Aorta (tissue), 5 donors: Measurements from ENCODE around the gene P4HA2. TPM values are rescaled to one million over a fixed set of nuclear protein-coding genes. Genes with fewer than 3 reads are reported as not detected.

Source experiments
- ATAC-seq: fragments of 200-7000 bp; cut with Tn5 transposase; one replicate; pipeline ENCODE4 v1.9.1; 2022; ENCODE audit warnings: moderate library complexity; ENCODE audit not compliant: low FRiP score
- DNase-seq, 2 donors: peaks; one replicate each; pipeline ENCODE4 v3.0.0-alpha.2; 2020
- H3K27ac ChIP-seq, 2 donors: one replicate each; pipeline ENCODE4 v1.5.1; 2013; ENCODE audit warnings: low read length in 2 of 2, mild to moderate bottlenecking in 2 of 2, moderate library complexity in 2 of 2, control low read depth in 1 of 2, inconsistent platforms in 1 of 2, low read depth in 1 of 2
- H3K27me3 ChIP-seq, 2 donors: one replicate each; pipeline ENCODE4 v1.6.1; 2013; ENCODE audit warnings: control low read depth in 1 of 2, low read length in 1 of 2, mild to moderate bottlenecking in 1 of 2, moderate library complexity in 1 of 2; ENCODE audit not compliant: insufficient read depth in 2 of 2, control insufficient read depth in 1 of 2
- H3K36me3 ChIP-seq, 2 donors: one replicate each; pipeline ENCODE4 v1.6.1; 2013; ENCODE audit warnings: control low read depth in 1 of 2, low read length in 1 of 2, mild to moderate bottlenecking in 1 of 2; ENCODE audit not compliant: insufficient read depth in 2 of 2, control insufficient read depth in 1 of 2
- H3K4me1 ChIP-seq, 2 donors: one replicate each; pipeline ENCODE4 v1.6.1; 2013; ENCODE audit warnings: low read length in 2 of 2, control low read depth in 1 of 2, mild to moderate bottlenecking in 1 of 2, moderate library complexity in 1 of 2; ENCODE audit not compliant: insufficient read depth in 2 of 2, control insufficient read depth in 1 of 2
- H3K4me3 ChIP-seq, 2 donors: one replicate each; pipeline ENCODE4 v1.5.1; 2013; ENCODE audit warnings: low read length in 2 of 2, control low read depth in 1 of 2, mild to moderate bottlenecking in 1 of 2
- H3K9me3 ChIP-seq: one replicate; pipeline ENCODE4 v1.6.1; 2013; ENCODE audit warnings: mild to moderate bottlenecking, low read length; ENCODE audit not compliant: control insufficient read depth
- WGBS, 2 donors: extraction: QIAGEN DNeasy Blood & Tissue Kit; methylation state at CpG; one replicate each; pipeline ENCODE4 v1.1.7; 2013; 5-methylcytosine and 5-hydroxymethylcytosine counted together
- intact Hi-C, 2 donors: fragments of 100-400 bp; cut with DNase I; formaldehyde crosslinking; loops; one replicate each; pipeline versions ENCODE4 v1.14.2 to v1.15.0; 2022
- polyA plus RNA-seq, 2 donors: library from polyadenylated mRNA; stranded (reverse); fragments of 200-250 nt; gene quantifications; one replicate each; pipeline ENCODE4 v1.2.3, GENCODE V29; 2013
- total RNA-seq, 2 donors: library from RNA; stranded (reverse); fragmentation: NEBNext Ultra II Directional; extraction: Animal tissue kit (Norgen Biotek cat#: 25700); gene quantifications; one replicate each; pipeline ENCODE4 v1.2.1, GENCODE V29; 2021
- donor health status: healthy with polysubstance abuse.
- donor health status: Bipolar disorder and iron deficiency.
- donor health status: DM: no; HTN: no; CAD: no.
- donor health status: DM: no; HTN: no; CAD: no.
- donor health status: DM: yes; HTN: yes; CAD: no.

P4HA2 gene
- total and polyA plus RNA-seq, 4 donors = 19.2 to 68.1 (median 34.6) TPM

- Histone ChIP-seq H3K27me3 (no peaks in the 10 kb centered on the region), H3K4me1 (no peaks in the 10 kb centered on the region), H3K9me3 (no peaks in the 10 kb centered on the region), H3K4me3 (no peak overlapping the region), H3K36me3 (no peaks in the 10 kb centered on the region), H3K27ac (peak overlapping the region in 1 of 2 donors; percentile 13)
- intact Hi-C loops = loop anchor here in 1 of 2 donors (10.0 kb wide), 1 partner anchor 234 kb away; the partner anchor contains the start of gene IRF1
- ATAC-seq = no peak
- 47 to 65% methylated on average over 6 of the region's 6 CpGs for WGBS, 2 donors
- peak; percentile 79 to 84 for DNase-seq
Measured at GRCh38 chr5:132260714-132261551, 33.3 kb upstream of the P4HA2 start.

GRCh38 chr5:132260051-132260450 lies 32.4 kb upstream of the P4HA2 start:
- intact Hi-C loops = loop anchor here in 1 of 2 donors (10.0 kb wide), 1 partner anchor 235 kb away; the partner anchor contains the start of gene IRF1
- Histone ChIP-seq H3K27ac (peak overlapping the region in 1 of 2 donors; percentile 70), H3K4me3 (no peak overlapping the region), H3K4me1 (no peaks in the 10 kb centered on the region), H3K9me3 (no peaks in the 10 kb centered on the region), H3K27me3 (no peaks in the 10 kb centered on the region), H3K36me3 (no peaks in the 10 kb centered on the region)
- WGBS, 2 donors = 41 to 54% methylated on average over 6 of the region's 6 CpGs
- ATAC-seq (peak; percentile 0), DNase-seq (peak in 1 of 2 donors; percentile 70)

GRCh38 chr5:132259069-132259851 lies 31.6 kb upstream of the P4HA2 start:
- Histone ChIP-seq H3K4me3 (no peak overlapping the region), H3K9me3 (no peaks in the 10 kb centered on the region), H3K4me1 (peaks cover 0 to 2% of the 10 kb centered on the region in 2 donors), H3K36me3 (no peaks in the 10 kb centered on the region), H3K27me3 (no peaks in the 10 kb centered on the region), H3K27ac (peak overlapping the region; percentile 10 to 70)
- WGBS, 2 donors = 53 to 59% methylated on average over 24 of the region's 24 CpGs
- intact Hi-C loops = loop anchor here in 1 of 2 donors (10.0 kb wide), 1 partner anchor 236 kb away; the partner anchor contains the start of gene IRF1
- ATAC-seq (peak; percentile 64), DNase-seq (peak; percentile 86 to 93)

GRCh38 chr5:132258102-132259068 lies 30.7 kb upstream of the P4HA2 start:
- Histone ChIP-seq H3K4me3 (peak overlapping the region; percentile 41 to 58), H3K36me3 (no peaks in the 10 kb centered on the region), H3K9me3 (no peaks in the 10 kb centered on the region), H3K27me3 (no peaks in the 10 kb centered on the region), H3K27ac (peak overlapping the region; percentile 70), H3K4me1 (peaks cover 0 to 2% of the 10 kb centered on the region in 2 donors)
- DNase-seq (peak; percentile 63 to 83), ATAC-seq (peak; percentile 71)
- intact Hi-C loops = loop anchor here in 1 of 2 donors (10.0 kb wide), 1 partner anchor 236 kb away; the partner anchor contains the start of gene IRF1
- WGBS, 2 donors = 23 to 26% methylated on average over 19 of the region's 19 CpGs

GRCh38 chr5:132257131-132258101 lies 29.8 kb upstream of the P4HA2 start, which contains the start of gene PDLIM4:
Gene PDLIM4, plus strand, starts transcription at chr5:132257696. Its CDS starts 39 bp downstream, at chr5:132257735.
- peak within 1 kb of the TSS; percentile 70 for H3K27ac ChIP-seq
- no peaks in the 10 kb centered on the region for H3K9me3 ChIP-seq
- WGBS, 2 donors = 10 to 11% methylated on average over 66 to 88 of the region's 88 CpGs
- H3K4me1 ChIP-seq = peaks cover 0 to 2% of the 10 kb centered on the region in 2 donors
- H3K36me3 ChIP-seq = no peaks in the 10 kb centered on the region
- ATAC-seq (peak; percentile 39), DNase-seq (peak; percentile 58 to 86)
- intact Hi-C loops = loop anchor here in 1 of 2 donors (10.0 kb wide), 1 partner anchor 237 kb away; the partner anchor contains the start of gene IRF1
- H3K27me3 ChIP-seq = no peaks in the 10 kb centered on the region
- peak within 1 kb of the TSS; percentile 41 to 58 for H3K4me3 ChIP-seq

GRCh38 chr5:132256783-132257130 lies 29.1 kb upstream of the P4HA2 start:
- 90 to 91% methylated on average over 6 of the region's 6 CpGs for WGBS, 2 donors
- Histone ChIP-seq H3K27ac (peak overlapping the region in 1 of 2 donors; percentile 64), H3K9me3 (no peaks in the 10 kb centered on the region), H3K27me3 (no peaks in the 10 kb centered on the region), H3K36me3 (no peaks in the 10 kb centered on the region), H3K4me3 (no peak overlapping the region), H3K4me1 (peaks cover 0 to 2% of the 10 kb centered on the region in 2 donors)
- ATAC-seq (no peak), DNase-seq (no peak)
- intact Hi-C loops = loop anchor here in 1 of 2 donors (10.0 kb wide), 1 partner anchor 238 kb away; the partner anchor contains the start of gene IRF1
